Stimulated activated CD8-positive, alpha-beta memory T cell treated with anti-CD3 and anti-CD28 coated beads, Interleukin-4, amount 100 ng/mL, for 1 hour (primary cell): ENCODE results near the gene NDUFA11.

Experiments used
- DNase-seq, 2 donors: peaks; one replicate each; pipeline ENCODE4 v3.0.0-alpha.2; 2020; ENCODE audit warnings: low read depth in 2 of 2, low spot score in 1 of 2

Gene NDUFA11

GRCh38 chr19:5903624-5904351 lies at the start of gene NDUFA11:
NDUFA11 (minus strand) TSS chr19:5903790; CDS start chr19:5903708, 82 bp downstream.
- peak; percentile 95 to 96 for DNase-seq

- DNase-seq = no peak
Measured at GRCh38 chr19:5953030-5953589, 49.5 kb upstream of the NDUFA11 start.

GRCh38 chr19:5952193-5953029 lies 48.8 kb upstream of the NDUFA11 start:
- DNase-seq = no peak

- DNase-seq = no peak
Measured at GRCh38 chr19:5951338-5951861, 47.8 kb upstream of the NDUFA11 start.

GRCh38 chr19:5950741-5951140 lies 47.2 kb upstream of the NDUFA11 start:
- DNase-seq = no peak

GRCh38 chr19:5949792-5950305 lies 46.3 kb upstream of the NDUFA11 start:
- no peak for DNase-seq

- no peak for DNase-seq
Measured at GRCh38 chr19:5948752-5949564, 45.4 kb upstream of the NDUFA11 start.

GRCh38 chr19:5947435-5947834 lies 43.8 kb upstream of the NDUFA11 start:
- no peak for DNase-seq

- DNase-seq = no peak
Measured at GRCh38 chr19:5943623-5944022, 40.0 kb upstream of the NDUFA11 start.

GRCh38 chr19:5943045-5943444 lies 39.5 kb upstream of the NDUFA11 start:
- DNase-seq = no peak

- no peak for DNase-seq
Measured at GRCh38 chr19:5941673-5942072, 38.1 kb upstream of the NDUFA11 start.

- no peak for DNase-seq
Measured at GRCh38 chr19:5940260-5941208, 36.9 kb upstream of the NDUFA11 start.

GRCh38 chr19:5937550-5937949 lies 34.0 kb upstream of the NDUFA11 start:
- no peak for DNase-seq

- no peak for DNase-seq
Measured at GRCh38 chr19:5936292-5936592, 32.7 kb upstream of the NDUFA11 start.

GRCh38 chr19:5935473-5936291 lies 32.1 kb upstream of the NDUFA11 start:
- no peak for DNase-seq

GRCh38 chr19:5934774-5935472 lies 31.3 kb upstream of the NDUFA11 start:
- no peak for DNase-seq

- no peak for DNase-seq
Measured at GRCh38 chr19:5934069-5934401, 30.4 kb upstream of the NDUFA11 start.

GRCh38 chr19:5933391-5934068 lies 29.9 kb upstream of the NDUFA11 start:
- no peak for DNase-seq
